HEK293 (cell line): ENCODE data around the gene SLC2A9.

ENCODE experiments used
- CTCF ChIA-PET: fragments of 350-600 bp; formaldehyde crosslinking; extraction: SDS; loops from one replicate; lab custom pipeline; 2021; ENCODE audit warnings: antibody characterized with exemption; lab: Yijun Ruan, JAX
- POLR2A ChIA-PET: fragments of 300-600 bp; formaldehyde crosslinking; extraction: SDS; loops from one replicate; lab custom pipeline; 2020; ENCODE audit warnings: antibody characterized with exemption, inconsistent platforms; lab: Yijun Ruan, JAX
- H3K27ac ChIP-seq: fragments of 200-500 bp; sonication (Bioruptor generic); 2 replicates; pipeline ENCODE4 v1.5.1; 2014; ENCODE audit warnings: low read depth, low read length, control low read depth, inconsistent platforms; ENCODE audit errors: extremely low read depth
- H3K36me3 ChIP-seq, 2 experiments: fragments of 200-500 bp in 1 of 2; sonication (Bioruptor generic) in 1 of 2; 1 replicate in 1 of 2; 2 replicates in 1 of 2; pipeline ENCODE4 v1.5.1; 2014 to 2017; ENCODE audit warnings: inconsistent platforms in 2 of 2, low read length in 2 of 2; ENCODE audit not compliant: control insufficient read depth in 2 of 2, insufficient read depth in 1 of 2
- H3K4me1 ChIP-seq: fragments of 200-500 bp; sonication (Bioruptor generic); 2 replicates; pipeline ENCODE4 v1.5.1; 2014; ENCODE audit warnings: mild to moderate bottlenecking, low read length, inconsistent platforms; ENCODE audit not compliant: control insufficient read depth, insufficient read depth
- H3K4me3 ChIP-seq: 2 replicates; pipeline ENCODE4 v1.5.1; 2011; ENCODE audit warnings: low read depth, mild to moderate bottlenecking, control low read depth, low read length, moderate library complexity
- H3K9me3 ChIP-seq: fragments of 200-500 bp; sonication (Bioruptor generic); 2 replicates; pipeline ENCODE4 v1.5.1; 2014; ENCODE audit warnings: low read depth, low read length, inconsistent platforms; ENCODE audit not compliant: control insufficient read depth, insufficient read depth
- GFI1B ChIP-seq: fragments of 450-650 bp; formaldehyde crosslinking; IDR thresholded peaks from 2 replicates; pipeline ENCODE4 v1.5.1; 2016; ENCODE audit warnings: missing biosample characterization, missing genetic modification characterization
- KLF1 ChIP-seq: fragments of 450-650 bp; formaldehyde crosslinking; IDR thresholded peaks from 2 replicates; pipeline ENCODE4 v1.5.1; 2016; ENCODE audit warnings: missing biosample characterization, missing genetic modification characterization
- KLF7 ChIP-seq: fragments of 450-650 bp; formaldehyde crosslinking; IDR thresholded peaks from 2 replicates; pipeline ENCODE4 v1.5.1; 2016; ENCODE audit warnings: missing biosample characterization, missing genetic modification characterization, borderline replicate concordance
- SP7 ChIP-seq: fragments of 450-650 bp; formaldehyde crosslinking; IDR thresholded peaks from 2 replicates; pipeline ENCODE4 v1.5.1; 2016; ENCODE audit warnings: missing biosample characterization, missing genetic modification characterization
- ZBTB44 ChIP-seq: fragments of 450-650 bp; IDR thresholded peaks from 2 replicates; pipeline ENCODE4 v1.5.1; 2018; ENCODE audit warnings: missing biosample characterization, mild to moderate bottlenecking, missing genetic modification characterization
- ZNF174 ChIP-seq: fragments of 450-650 bp; formaldehyde crosslinking; IDR thresholded peaks from 2 replicates; pipeline ENCODE4 v1.5.0; 2017; ENCODE audit warnings: missing biosample characterization, mild to moderate bottlenecking, missing genetic modification characterization
- ZNF311 ChIP-seq: fragments of 450-650 bp; formaldehyde crosslinking; IDR thresholded peaks from 2 replicates; pipeline ENCODE4 v1.5.1; 2017; ENCODE audit warnings: missing biosample characterization, missing genetic modification characterization, borderline replicate concordance
- ZNF354C ChIP-seq: fragments of 450-650 bp; formaldehyde crosslinking; IDR thresholded peaks from 2 replicates; pipeline ENCODE4 v1.5.1; 2016; ENCODE audit warnings: missing biosample characterization, missing genetic modification characterization, low read depth, borderline replicate concordance
- ZNF433 ChIP-seq: fragments of 450-650 bp; formaldehyde crosslinking; IDR thresholded peaks from 2 replicates; pipeline ENCODE4 v1.5.1; 2016; ENCODE audit warnings: missing biosample characterization, missing genetic modification characterization, low read depth
- ZNF473 ChIP-seq: fragments of 450-650 bp; formaldehyde crosslinking; IDR thresholded peaks from 2 replicates; pipeline ENCODE4 v1.5.1; 2017; ENCODE audit warnings: missing biosample characterization, missing genetic modification characterization
- ZNF549 ChIP-seq: fragments of 450-650 bp; IDR thresholded peaks from 2 replicates; pipeline ENCODE4 v1.5.1; 2018; ENCODE audit warnings: missing biosample characterization, missing genetic modification characterization, mild to moderate bottlenecking, inconsistent platforms, moderate library complexity
- ZNF645 ChIP-seq: fragments of 450-650 bp; formaldehyde crosslinking; IDR thresholded peaks from 2 replicates; pipeline ENCODE4; 2016; ENCODE audit warnings: missing biosample characterization, missing genetic modification characterization
- ZSCAN4 ChIP-seq: fragments of 450-650 bp; formaldehyde crosslinking; IDR thresholded peaks from 2 replicates; pipeline ENCODE4 v1.5.1; 2017; ENCODE audit warnings: missing biosample characterization, missing genetic modification characterization
- TF ChIP-seq, protein P1 (sequence below): fragments of 450-650 bp; formaldehyde crosslinking; IDR thresholded peaks from 2 replicates; pipeline ENCODE4 v1.5.1; 2016; ENCODE audit warnings: missing biosample characterization, missing genetic modification characterization
- TF ChIP-seq, protein P2 (sequence below): fragments of 450-650 bp; formaldehyde crosslinking; IDR thresholded peaks from 2 replicates; pipeline ENCODE4 v1.5.1; 2017; ENCODE audit warnings: missing biosample characterization, missing genetic modification characterization
- TF ChIP-seq, protein P3 (sequence below): fragments of 450-650 bp; formaldehyde crosslinking; IDR thresholded peaks from 2 replicates; pipeline ENCODE4 v1.5.1; 2017; ENCODE audit warnings: missing biosample characterization, missing genetic modification characterization

Gene SLC2A9

GRCh38 chr4:10020871-10021652 is at the start of gene SLC2A9:
TSS of gene SLC2A9 (minus strand) at chr4:10021497. CDS start at chr4:10021429, 68 bp downstream.
- Histone ChIP-seq H3K36me3 (no peaks in the 10 kb centered on the region), H3K27ac (no peak within 1 kb of the TSS), H3K4me1 (no peaks in the 10 kb centered on the region), H3K9me3 (no peaks in the 10 kb centered on the region), H3K4me3 (no peak within 1 kb of the TSS)
- CTCF ChIA-PET, result interaction anchor here (1.0 kb wide), 1 partner anchor 214 kb away, joined by 3 read pairs; no protein-coding TSS in a partner anchor
- no peak for TF ChIP-seq ZNF311
- POLR2A ChIA-PET, result no interaction called here

GRCh38 chr4:10069075-10069642 is 47.9 kb upstream of the SLC2A9 start:
- Histone ChIP-seq H3K9me3 (no peaks in the 10 kb centered on the region), H3K36me3 (peaks cover 0 to 16% of the 10 kb centered on the region in 2 experiments; a peak in 1 of 3 replicates), H3K4me3 (no peak overlapping the region), H3K4me1 (no peaks in the 10 kb centered on the region), H3K27ac (no peak overlapping the region)
- TF ChIP-seq ZNF433 (tag by site-specific recombination) (no peak), KLF1 (tag by site-specific recombination) (no peak), ZNF174 (tag by site-specific recombination) (no peak)
- POLR2A ChIA-PET, result no interaction called here
- CTCF ChIA-PET, result no interaction called here

GRCh38 chr4:10066670-10067651 is 45.7 kb upstream of the SLC2A9 start:
- H3K4me1 ChIP-seq, result no peaks in the 10 kb centered on the region
- H3K27ac ChIP-seq, result no peak overlapping the region
- H3K4me3 ChIP-seq, result no peak overlapping the region
- CTCF ChIA-PET, result no interaction called here
- POLR2A ChIA-PET, result no interaction called here
- no peaks in the 10 kb centered on the region for H3K9me3 ChIP-seq
- no peaks in the 10 kb centered on the region for H3K36me3 ChIP-seq
- TF ChIP-seq ZNF473 (tag by site-specific recombination), result no peak
- TF ChIP-seq GFI1B (tag by site-specific recombination), result no peak
- TF ChIP-seq ZSCAN4, result no peak
- TF ChIP-seq KLF7 (tag by site-specific recombination), result no peak
- no peak for TF ChIP-seq ZBTB44
- no peak for TF ChIP-seq ZNF354C (tag by site-specific recombination)
- TF ChIP-seq ZNF174 (tag by site-specific recombination), result no peak
- TF ChIP-seq, protein P1, sequence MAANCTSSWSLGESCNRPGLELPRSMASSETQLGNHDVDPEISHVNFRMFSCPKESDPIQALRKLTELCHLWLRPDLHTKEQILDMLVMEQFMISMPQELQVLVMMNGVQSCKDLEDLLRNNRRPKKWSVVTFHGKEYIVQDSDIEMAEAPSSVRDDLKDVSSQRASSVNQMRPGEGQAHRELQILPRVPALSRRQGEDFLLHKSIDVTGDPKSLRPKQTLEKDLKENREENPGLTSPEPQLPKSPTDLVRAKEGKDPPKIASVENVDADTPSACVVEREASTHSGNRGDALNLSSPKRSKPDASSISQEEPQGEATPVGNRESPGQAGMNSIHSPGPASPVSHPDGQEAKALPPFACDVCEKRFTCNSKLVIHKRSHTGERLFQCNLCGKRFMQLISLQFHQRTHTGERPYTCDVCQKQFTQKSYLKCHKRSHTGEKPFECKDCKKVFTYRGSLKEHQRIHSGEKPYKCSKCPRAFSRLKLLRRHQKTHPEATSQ (tag by site-specific recombination), result no peak
- TF ChIP-seq, protein P2, sequence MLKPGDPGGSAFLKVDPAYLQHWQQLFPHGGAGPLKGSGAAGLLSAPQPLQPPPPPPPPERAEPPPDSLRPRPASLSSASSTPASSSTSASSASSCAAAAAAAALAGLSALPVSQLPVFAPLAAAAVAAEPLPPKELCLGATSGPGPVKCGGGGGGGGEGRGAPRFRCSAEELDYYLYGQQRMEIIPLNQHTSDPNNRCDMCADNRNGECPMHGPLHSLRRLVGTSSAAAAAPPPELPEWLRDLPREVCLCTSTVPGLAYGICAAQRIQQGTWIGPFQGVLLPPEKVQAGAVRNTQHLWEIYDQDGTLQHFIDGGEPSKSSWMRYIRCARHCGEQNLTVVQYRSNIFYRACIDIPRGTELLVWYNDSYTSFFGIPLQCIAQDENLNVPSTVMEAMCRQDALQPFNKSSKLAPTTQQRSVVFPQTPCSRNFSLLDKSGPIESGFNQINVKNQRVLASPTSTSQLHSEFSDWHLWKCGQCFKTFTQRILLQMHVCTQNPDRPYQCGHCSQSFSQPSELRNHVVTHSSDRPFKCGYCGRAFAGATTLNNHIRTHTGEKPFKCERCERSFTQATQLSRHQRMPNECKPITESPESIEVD, result no peak
- no peak for TF ChIP-seq ZNF549 (tag by site-specific recombination)
- TF ChIP-seq, protein P3, sequence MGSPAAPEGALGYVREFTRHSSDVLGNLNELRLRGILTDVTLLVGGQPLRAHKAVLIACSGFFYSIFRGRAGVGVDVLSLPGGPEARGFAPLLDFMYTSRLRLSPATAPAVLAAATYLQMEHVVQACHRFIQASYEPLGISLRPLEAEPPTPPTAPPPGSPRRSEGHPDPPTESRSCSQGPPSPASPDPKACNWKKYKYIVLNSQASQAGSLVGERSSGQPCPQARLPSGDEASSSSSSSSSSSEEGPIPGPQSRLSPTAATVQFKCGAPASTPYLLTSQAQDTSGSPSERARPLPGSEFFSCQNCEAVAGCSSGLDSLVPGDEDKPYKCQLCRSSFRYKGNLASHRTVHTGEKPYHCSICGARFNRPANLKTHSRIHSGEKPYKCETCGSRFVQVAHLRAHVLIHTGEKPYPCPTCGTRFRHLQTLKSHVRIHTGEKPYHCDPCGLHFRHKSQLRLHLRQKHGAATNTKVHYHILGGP (tag by site-specific recombination), result no peak
- TF ChIP-seq ZNF645, result no peak
- no peak for TF ChIP-seq SP7 (tag by site-specific recombination)
